A204.1 (cell line): ENCODE data around the gene ANAPC2.
"Not testable (repeated sequence)": the region's sequence is repeated elsewhere in the genome, so short reads cannot be mapped to it uniquely, and the experiment has no call there.

Experiments
- FAIRE-seq: peaks from 2 replicates; lab custom pipeline; 2012; peaks lifted over from hg19 to GRCh38; lab: Jason Lieb, UNC

The ANAPC2 gene

DNA sequence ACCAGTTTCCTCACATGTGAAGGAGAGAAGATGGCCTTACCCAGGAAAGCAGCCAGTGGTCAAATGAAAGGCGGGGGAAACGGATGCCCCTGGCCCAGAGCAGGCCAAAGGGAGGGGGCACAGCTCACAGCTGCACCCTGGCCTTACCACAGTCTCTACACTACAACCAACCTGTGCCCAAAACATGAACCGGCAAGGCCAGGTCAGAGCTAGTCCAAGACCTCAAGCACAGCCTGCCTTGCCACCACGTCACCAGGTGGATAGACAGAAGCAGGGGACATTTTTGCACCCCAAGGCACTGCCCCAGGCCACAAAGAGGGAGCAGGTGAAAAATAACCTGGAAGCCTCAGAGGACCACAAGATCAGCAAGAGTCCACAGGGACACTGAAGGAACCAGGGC is 44.9 kb downstream of the ANAPC2 start:
- no peak for FAIRE-seq

DNA sequence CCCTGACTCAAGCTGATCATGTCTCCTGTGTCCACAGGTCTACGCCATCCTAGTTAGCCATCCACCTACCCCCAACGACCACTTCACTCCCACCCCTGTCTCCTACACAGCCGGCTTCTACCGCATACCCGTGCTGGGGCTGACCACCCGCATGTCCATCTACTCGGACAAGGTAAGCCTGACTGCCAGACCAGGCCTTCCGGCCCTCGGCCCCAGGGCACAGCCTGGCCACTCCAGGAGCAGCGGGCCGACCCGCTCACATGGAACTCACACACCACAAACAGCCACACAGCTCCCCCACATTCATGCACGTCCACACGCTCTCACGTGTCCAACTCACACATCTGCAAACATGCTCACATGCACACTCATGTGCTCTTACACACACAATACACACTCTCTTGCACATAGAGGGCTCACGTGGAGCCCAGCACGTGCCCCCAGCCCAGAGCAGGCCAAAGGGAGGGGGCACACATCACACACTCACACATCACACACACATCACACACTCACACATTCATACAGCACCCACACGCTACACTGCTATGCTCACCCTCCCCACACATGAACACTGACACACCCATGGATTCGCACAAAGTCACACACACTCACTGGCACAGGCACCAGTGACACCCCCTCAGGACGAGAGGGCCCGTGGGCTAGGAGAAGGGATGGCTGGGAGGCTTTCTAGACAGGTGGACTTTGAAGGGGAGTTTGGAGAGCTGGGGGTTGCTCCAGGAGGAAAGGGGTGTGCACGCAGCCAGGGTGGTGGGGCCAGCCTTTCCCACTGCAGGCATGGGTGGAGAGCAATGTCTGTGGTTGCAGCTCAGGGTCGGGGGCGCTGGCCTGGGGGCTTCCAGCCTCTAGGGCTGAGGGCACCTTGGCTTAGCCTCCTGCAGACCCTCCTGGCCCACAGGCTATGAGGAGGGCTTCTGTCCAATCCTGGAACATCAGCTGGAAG is 46.1 kb downstream of the ANAPC2 start:
- no peak for FAIRE-seq

DNA sequence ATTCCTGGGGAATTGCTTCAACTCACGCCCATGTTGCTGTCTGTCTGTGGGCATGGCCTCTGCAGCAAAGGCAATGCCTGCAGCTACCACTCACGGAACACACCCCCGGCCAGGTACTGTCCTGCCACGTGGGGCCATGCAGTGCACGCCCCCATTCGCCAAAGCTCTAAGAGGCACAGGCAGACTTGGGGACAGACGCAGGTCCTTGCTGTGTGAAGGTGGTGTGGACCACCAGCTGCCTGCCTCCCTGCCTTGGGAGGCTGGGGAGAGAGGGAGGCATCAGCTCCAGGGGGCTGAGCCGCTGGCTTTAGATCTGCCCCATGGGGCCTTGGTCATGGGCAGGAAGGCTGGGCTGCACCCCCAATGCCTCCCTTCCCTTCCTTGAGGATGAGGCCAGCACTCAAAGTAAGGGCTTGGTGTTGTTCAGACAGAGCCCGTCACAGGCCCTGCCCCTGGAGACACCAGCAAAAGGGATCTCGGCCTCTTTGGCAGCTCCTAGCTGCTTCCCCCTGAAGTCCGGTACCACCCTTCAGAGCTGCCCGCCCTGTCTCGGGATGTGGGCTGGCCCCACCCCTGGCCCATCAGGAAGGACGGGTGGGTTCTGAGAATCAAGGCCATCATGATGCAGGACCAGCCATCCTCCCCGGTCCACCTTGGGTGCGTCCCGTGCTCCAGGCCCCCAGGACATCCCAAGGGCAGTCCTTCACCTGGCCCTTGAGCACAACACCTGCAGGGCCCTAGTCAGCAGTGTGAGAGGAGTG is 47.1 kb downstream of the ANAPC2 start:
- FAIRE-seq: no peak

DNA sequence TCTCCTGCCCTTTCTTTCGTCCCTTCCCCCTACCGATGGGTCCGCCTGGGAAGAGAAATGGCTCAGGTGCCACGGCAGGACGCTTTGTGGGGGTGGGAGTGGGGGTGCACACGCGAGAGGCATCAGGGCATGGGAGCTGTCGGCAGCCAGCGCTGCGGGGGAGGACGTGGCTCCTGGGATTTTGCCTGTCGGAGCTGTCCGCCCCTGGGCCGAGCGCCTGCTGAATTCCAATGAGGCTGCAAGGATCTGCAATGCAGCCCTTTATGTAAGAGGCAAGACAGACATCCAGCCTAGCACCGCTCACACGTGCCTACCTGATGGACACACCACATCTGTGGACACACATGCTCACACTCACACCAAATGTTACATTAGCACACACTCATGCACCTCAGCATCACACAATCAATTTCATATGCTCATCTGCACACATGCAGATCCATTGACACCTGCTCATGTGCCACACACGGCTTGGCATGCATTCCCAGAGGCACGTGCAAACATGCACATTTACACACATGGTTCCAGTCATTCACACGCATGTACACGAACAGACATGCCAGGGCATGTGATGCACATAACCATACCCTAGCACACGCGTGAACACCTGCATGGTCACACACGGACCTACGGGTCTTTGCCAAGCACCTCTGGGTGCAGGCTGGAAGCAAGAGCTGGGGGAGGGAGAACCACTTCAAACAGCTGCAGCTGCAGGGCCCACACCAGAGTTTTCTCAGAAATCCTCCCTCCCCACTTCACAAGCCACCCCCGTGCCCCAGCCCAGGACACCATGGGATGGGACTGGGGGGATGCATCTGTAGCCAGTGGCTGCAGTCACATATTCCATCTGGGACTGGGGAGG is 48.0 kb downstream of the ANAPC2 start:
- FAIRE-seq: no peak

DNA sequence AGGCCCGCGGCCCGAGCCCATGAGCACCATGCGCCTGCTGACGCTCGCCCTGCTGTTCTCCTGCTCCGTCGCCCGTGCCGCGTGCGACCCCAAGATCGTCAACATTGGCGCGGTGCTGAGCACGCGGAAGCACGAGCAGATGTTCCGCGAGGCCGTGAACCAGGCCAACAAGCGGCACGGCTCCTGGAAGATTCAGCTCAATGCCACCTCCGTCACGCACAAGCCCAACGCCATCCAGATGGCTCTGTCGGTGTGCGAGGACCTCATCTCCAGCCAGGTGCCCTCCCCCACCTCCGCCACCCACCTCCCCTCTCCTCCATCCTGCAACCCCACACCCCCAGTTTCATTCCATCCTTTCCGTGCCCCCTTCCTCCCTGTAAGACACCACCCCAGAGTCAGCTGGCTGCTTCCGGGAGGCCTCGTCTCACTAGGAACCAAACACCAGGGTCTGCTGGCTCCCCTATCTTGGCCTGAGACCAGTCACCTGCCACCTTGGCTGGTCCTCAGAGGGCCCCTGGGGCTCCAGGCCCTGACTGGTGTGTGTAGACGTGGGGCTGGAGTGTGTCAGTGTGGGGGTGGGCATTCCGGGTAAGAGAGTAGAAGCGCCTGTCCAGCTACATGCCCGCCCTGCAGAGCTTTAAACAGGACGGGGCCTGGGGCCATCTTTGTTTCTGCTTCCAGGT is 48.8 kb downstream of the ANAPC2 start:
- no peak for FAIRE-seq

DNA sequence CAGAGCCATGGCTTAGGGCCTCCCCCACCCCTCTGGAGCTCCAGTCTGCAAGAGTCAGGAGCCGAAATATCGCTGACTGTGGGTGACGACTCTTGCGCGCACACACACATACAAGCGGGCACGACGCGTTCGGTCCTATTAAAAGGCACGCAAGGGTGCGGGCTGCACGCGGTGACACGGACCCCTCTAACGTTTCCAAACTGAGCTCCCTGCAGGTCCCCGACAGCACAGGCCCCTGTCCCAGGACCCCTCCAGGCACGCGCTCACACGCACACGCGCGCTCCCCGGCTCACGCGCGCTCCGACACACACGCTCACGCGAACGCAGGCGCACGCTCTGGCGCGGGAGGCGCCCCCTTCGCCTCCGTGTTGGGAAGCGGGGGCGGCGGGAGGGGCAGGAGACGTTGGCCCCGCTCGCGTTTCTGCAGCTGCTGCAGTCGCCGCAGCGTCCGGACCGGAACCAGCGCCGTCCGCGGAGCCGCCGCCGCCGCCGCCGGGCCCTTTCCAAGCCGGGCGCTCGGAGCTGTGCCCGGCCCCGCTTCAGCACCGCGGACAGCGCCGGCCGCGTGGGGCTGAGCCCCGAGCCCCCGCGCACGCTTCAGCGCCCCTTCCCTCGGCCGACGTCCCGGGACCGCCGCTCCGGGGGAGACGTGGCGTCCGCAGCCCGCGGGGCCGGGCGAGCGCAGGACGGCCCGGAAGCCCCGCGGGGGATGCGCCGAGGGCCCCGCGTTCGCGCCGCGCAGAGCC is 49.5 kb downstream of the ANAPC2 start, which contains the start of gene GRIN1:
Gene GRIN1, plus strand, starts transcription at position 433 of the 746 bp plus-strand sequence. CDS start 333 bp downstream, outside the sequence.
- no peak for FAIRE-seq

DNA sequence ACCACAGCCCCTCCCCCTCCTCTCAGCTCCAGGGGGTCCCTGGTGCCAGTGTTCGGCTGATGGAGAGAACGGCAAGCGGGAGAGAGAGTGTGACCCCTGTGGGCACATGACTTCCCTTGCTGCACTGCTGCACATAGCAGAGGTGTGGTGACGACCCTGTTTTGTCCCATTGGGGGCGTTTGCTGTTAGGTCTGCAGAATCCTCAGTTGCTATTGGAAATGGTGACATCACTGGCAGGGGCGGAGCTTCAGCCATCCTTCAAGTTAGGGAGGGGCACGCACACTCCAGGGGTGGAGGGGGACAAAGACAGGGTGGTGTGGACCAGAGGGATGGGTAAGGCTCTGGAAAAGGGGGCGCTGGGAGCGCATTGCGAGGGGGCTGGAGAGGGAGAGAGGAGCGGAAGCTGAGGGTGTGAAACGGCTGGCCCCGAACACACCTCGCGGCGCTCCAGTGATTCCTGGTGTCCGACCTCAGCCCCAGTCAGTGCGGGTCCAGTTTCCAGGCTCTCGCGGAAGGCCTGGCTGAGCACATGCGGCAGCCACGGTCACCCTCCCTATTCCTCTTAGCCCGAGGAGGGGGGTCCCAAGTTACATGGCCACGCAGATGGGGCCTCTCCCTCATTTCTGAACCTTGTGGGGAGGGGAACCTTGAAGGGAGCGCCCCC is 50.2 kb downstream of the ANAPC2 start:
- FAIRE-seq: no peak

DNA sequence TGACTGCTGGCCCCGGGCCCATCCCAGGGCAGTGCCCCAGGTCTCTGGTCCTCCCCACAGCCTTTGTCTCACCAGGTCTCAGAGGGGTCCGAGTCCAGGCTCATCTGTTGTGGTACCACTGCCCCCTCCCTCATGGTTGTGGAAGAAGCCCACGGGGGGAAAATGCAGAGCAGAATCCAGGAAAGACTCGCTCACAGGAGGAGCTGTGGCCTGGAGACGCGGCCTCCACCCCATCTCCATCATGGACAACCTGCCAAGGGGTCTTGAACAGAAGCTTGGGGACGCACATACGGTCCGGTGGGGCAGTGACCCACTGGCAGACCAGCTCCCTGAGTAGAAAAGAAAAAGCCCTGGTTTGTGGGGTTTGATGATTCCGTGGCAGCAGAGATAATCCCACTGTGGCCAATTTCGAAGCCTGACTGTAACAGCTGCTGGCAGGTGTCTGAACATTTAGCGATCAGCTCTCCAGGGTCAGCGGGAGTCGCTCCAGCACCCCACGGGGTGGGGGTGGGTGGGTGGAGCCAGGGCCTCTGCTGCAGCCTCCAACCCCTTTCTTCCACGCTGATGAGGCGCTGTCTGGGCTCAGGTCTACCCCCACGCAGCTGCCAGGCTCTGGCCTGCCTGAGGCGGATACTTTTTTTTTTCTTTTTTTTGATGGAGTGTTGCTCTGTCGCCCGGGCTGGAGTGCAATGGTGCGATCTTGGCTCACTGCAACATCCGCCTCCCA is 51.3 kb downstream of the ANAPC2 start:
- no peak for FAIRE-seq

DNA sequence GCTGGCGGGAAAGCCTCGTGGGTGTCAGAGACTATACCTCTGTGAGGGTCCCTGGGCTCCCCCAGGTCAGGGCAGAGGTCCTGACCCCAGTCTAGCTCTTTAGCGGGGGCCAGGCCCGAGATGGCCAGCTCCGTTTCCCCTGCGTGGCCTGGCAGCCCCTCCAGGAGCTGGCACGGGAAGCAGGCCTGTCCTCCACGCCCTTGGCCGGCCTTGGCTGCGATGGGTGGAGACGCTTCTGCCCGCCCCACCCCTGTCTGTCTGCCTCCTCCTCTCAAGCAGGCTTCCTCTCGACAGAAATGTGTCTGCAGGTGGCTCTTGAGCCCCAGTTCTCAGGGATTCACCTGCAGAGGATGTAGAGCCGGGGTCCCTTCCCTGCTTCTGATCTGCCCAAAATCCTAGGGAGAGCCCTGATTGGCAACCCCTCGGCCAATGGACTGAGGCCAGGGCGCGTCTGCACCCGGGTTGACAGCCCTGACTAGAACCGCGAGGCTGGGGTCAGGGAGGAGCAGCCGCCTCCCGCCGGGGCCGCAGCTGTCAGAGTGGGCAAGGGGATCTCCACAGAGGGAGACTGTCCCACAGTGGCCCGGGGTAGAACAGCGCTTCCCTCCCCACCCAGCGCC is 52.0 kb downstream of the ANAPC2 start:
- no peak for FAIRE-seq

DNA sequence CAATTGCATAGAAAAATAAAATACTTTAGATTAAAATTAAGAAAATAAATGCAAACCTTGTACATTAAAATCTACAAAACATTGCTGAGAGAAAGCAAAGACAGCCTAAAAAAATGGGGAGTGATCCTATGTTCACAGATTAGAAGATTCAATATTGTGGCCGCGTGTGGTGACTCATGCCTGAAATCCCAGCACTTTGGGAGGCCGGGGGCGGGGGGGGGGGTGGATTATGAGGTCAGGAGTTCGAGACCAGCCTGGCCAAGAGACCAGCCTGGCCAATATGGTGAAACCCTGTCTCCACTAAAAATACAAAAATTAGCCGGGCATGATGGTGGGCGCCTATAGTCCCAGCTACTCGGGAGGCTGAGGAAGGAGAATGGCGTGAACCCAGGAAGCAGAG is 53.2 kb downstream of the ANAPC2 start:
- not testable (repeated sequence) for FAIRE-seq

DNA sequence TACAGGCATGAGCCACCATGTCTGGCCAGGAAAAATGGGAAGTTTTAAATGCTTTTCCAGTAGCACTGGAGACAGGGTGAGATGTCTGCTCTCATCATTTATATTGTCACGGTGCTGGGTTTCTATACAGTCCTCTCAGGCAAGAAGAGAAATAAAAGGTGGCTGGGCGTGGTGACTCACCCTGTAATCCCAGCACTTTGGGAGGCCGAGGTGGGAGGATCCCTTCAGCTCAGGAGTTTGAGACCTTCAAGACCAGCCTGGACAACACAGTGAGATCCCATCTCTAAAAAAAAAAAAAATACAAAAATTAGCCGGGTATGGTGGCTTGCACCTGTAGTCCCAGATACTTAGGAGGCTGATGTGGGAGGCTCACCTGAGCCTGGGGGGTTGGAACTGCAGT is 54.2 kb downstream of the ANAPC2 start:
- FAIRE-seq: no peak

DNA sequence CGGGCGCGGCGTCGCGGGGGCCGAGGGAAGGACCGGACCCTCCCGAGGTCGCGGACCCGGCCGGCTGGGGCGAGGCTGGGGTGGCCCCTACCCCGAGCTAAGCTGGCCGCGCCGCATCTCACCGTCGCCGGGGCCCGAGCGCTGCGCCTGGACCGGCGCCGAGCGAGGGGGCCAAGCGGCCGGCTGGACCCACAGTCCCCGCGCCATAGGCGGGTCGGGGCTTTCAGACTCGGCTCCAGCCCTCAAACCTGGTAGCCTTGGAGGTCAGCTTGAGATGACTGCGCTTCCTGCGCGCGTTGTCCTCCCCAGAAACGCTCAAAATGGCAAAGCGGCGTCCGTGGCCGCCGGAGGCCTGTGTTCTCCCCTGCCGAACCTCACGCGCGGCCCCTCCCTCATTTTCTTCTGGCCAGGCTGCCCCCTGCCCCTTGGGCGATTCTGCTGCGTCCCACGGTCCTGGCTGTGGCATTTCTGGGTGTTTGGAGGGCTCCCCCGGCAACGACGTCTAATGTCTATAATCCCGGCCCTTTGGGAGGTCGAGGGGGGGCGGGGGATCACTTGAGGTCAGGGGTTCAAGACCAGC is 58.1 kb downstream of the ANAPC2 start:
- no peak for FAIRE-seq

DNA sequence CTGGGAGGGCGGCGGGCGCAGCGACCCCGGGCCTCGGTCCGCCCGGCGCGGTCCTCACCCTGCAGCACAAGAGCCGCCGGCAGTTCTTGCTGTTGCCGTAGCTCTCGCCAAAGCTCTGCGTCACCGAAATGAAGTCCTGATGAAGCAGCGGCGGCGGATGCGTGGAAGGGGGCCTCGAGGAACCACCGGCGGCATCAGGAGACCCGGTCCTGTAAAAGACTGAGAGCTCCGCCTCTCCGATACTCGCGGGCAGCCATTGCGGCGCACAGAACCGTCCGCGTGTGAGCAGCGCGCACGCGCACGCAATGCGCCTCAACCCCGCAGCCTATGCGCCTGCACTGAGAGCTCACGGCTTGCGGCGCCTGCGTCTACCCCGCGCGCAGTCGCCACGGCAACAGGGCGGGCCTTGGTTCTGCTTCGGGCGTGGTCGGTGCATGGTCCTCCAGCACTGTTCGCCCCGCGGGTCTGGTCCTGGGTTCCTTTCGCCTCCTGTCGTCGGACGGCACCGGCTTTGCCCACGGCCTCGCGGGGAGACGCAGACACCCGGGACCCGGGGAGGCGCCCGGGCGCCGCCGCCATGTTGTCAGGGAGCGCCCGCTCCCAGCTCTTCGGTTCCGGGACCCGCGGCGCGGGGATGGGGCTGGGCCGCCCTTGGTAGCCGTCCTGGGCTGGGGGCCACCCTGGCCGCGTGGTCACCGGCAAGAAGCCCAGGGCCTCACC is 58.7 kb downstream of the ANAPC2 start:
- no peak for FAIRE-seq

DNA sequence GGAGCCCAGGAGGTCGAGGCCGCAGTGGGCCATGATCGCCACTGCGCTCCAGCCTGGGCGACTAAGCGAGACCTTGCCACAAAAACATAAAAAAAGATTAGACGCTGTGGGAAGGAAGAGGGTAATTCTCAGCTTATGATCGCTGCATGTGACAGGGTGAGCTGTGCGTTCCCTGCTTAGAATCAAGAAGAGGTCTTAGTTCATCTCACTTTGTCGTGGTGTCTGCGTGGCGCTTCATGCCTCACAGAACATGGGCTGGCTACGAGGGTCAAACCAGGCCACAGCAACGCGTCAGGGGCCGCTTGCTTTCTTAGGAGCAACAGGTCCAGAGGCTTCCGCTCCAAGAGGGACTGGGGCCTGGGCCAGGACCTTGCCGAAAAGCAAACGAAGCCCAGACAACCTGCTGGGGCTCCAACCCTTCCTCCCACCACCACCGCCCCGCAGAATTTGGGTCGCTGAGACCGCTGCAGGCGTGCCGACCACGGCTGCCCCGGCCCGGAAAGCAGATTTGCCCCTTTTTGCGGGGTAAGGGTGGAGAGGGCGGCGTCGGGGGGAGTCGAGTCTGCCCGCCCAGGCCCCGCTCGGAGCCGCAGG is 59.4 kb downstream of the ANAPC2 start:
- FAIRE-seq: no peak

DNA sequence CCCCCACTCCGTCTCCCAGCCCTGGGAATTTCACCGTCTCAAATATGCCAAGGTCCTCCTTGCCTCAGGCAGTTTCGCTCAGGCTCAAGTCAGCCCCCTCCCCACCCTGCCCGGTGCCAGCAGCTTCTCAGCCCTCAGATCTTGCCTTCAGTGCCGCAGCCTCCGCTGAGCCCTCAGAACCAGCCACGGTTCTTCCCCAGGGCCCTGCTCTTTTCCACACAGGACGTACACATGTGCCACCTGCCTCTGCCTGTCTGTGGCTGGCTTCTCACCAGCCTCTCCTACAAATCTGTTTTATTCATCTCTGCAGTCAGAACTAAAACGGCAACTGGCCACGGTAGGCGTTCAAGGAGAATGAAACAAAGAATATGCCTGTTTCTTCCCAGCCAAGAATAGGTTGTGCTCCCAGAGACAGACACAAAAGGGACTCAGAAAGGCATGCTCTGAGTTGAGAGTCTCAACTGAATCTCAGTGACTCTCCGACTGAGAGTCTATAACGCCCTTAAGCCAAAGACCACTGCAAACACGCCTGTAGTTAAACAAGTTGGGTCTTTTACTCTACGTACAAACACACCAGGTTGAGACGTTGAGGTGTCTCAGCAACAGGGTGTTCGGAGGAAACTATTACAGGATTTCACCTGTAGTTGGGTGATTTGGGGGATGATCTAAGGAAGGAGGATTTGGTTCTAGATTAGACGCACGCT is 60.0 kb downstream of the ANAPC2 start:
- no peak for FAIRE-seq

DNA sequence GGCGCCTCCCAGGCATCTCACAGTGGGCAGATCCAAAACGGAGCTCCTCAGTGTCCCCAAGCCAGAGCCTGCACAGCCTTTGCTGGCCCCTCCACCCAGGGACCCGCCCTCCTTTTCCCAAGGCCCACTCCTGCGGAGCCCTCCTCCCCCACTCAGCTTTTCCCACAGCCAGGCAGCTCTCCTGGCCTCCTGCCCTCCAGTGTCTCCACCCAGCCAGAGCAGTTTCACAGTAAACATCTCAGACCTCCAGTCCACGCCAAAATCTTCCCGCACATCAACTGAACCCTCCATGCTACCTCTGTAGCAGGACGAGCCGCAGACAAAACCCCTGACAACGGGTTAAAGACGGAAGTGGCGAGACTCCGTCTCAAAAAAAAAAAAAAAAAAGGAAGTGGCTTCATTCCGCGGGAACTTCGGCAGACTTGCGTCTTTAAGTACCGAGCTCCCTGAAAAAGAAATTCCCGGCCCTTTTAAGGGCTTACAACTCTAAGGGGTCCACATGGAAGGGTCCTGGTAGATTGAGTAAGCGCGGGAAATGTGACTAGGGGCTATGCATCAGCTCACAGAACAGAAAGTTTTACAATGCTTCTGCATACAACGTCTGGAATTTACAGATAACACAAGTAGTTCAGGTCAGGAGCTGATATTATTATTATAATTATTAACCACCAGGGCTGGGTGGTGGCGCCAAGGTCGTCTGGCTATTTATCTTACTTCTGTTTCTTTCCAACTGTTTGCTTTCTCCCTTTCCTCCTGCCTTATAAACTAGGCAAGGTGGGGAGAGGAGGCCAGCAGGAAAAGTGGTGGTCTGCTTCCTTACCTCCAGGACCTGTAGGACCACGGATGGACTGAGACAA is 60.8 kb downstream of the ANAPC2 start:
- FAIRE-seq: no peak
